Thymus (tissue), 11 donors: ENCODE measurements around the gene ADD1. TPM values are rescaled to one million over a fixed set of nuclear protein-coding genes. Genes with fewer than 3 reads are reported as not detected.
"Not testable (repeated sequence)": the region's sequence is repeated elsewhere in the genome, so short reads cannot be mapped to it uniquely, and the experiment has no call there.

ENCODE experiments used
- DNase-seq, 9 donors: peaks; one replicate each; pipeline ENCODE4 v3.0.0-alpha.2; 2013; ENCODE audit warnings: low spot score in 9 of 9, low read depth in 6 of 9, missing footprints in 1 of 9
- H3K27ac ChIP-seq, 2 donors: one replicate each; pipeline ENCODE4 v1.5.1; 2013; ENCODE audit warnings: control low read depth in 1 of 2, low read depth in 1 of 2, low read length in 1 of 2, mild to moderate bottlenecking in 1 of 2, moderate library complexity in 1 of 2
- H3K27me3 ChIP-seq, 2 donors: one replicate each; pipeline ENCODE4 v1.5.1; 2013; ENCODE audit warnings: low read length in 1 of 2; ENCODE audit not compliant: control insufficient read depth in 2 of 2, insufficient read depth in 1 of 2
- H3K36me3 ChIP-seq, 2 donors: one replicate each; pipeline ENCODE4 v1.5.1; 2013; ENCODE audit warnings: low read length in 1 of 2, mild to moderate bottlenecking in 1 of 2, moderate library complexity in 1 of 2; ENCODE audit not compliant: control insufficient read depth in 2 of 2, insufficient read depth in 2 of 2
- H3K4me1 ChIP-seq, 2 donors: one replicate each; pipeline ENCODE4 v1.5.1; 2013; ENCODE audit warnings: low read length in 2 of 2; ENCODE audit not compliant: control insufficient read depth in 2 of 2, insufficient read depth in 2 of 2
- H3K4me3 ChIP-seq, 2 donors: one replicate each; pipeline ENCODE4 v1.5.1; 2013; ENCODE audit warnings: low read length in 2 of 2, control low read depth in 1 of 2, mild to moderate bottlenecking in 1 of 2
- H3K9me3 ChIP-seq, 2 donors: one replicate each; pipeline ENCODE4 v1.5.1; 2013; ENCODE audit warnings: low read length in 1 of 2, mild to moderate bottlenecking in 1 of 2; ENCODE audit not compliant: control insufficient read depth in 2 of 2, insufficient read depth in 1 of 2
- WGBS: extraction: QIAGEN DNeasy Blood & Tissue Kit; methylation state at CpG from one replicate; pipeline ENCODE4 v1.1.7; 2013; 5-methylcytosine and 5-hydroxymethylcytosine counted together
- polyA plus RNA-seq: library from polyadenylated mRNA; stranded (reverse); fragments of 200-250 nt; gene quantifications from one replicate; pipeline ENCODE4 v1.2.3, GENCODE V29; 2013
- total RNA-seq: library from RNA; stranded (reverse); fragments of 120-200 nt; gene quantifications from one replicate; pipeline ENCODE4 v1.2.4, GENCODE V29; 2013
- donor health status: healthy.

ADD1 gene
- total and polyA plus RNA-seq, 2 donors, result 103 to 247 TPM

DNA sequence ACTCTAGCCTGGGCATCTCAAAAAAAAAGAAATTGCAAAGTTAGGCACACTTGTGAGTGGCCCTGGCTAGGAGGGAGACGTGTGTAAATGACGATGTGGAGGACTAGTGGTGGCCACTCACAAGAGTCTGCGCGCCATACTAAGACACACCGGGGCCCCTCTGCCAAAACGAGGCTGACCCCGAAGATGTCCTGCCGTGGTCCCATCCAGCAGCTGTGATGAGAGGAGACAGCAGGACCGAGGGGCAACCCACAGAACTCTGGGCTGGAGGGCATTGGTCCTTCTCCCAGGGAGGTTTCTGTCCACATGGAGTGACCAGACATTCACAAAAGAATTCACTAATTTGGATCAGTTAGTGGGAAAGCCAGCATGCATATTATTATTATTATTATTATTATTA, 72.1 kb downstream of the ADD1 start:
- no peak overlapping the region for H3K27ac ChIP-seq
- H3K27me3 ChIP-seq, result no peaks in the 10 kb centered on the region
- H3K4me3 ChIP-seq, result no peak overlapping the region
- peaks cover 38 to 57% of the 10 kb centered on the region in 2 donors for H3K36me3 ChIP-seq
- WGBS, result 93% methylated on average over 9 of the region's 9 CpGs
- H3K9me3 ChIP-seq, result no peaks in the 10 kb centered on the region
- no peak for DNase-seq
- no peaks in the 10 kb centered on the region for H3K4me1 ChIP-seq

- H3K36me3 ChIP-seq, result peaks cover 32 to 50% of the 10 kb centered on the region in 2 donors
- not testable (repeated sequence) for H3K27ac ChIP-seq, H3K4me3 ChIP-seq, H3K4me1 ChIP-seq, H3K9me3 ChIP-seq, DNase-seq, H3K27me3 ChIP-seq
- over 99% methylated on average over 2 of the region's 2 CpGs for WGBS
These were observed 73.1 kb downstream of the ADD1 start for GRCh38 chr4:2916696-2917095.

DNA sequence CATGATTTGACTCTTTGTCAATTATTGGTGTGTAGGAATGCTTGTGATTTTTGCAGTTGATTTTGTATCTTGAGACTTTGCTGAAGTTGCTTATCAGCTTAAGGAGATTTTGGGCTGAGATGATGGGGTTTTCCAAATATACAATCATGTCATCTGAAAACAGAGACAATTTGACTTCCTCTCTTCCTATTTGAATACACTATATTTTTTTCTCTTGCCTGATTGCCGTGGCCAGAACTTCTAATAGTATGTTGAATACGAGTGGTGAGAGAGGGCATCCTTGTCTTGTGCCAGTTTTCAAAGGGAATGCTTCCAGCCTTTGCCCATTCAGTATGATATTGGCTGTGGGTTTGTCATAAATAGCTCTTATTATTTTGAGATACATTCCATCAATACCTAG, 74.7 kb downstream of the ADD1 start:
- H3K4me3 ChIP-seq, H3K4me1 ChIP-seq, H3K9me3 ChIP-seq, H3K27me3 ChIP-seq, H3K27ac ChIP-seq, DNase-seq: not testable (repeated sequence)
- WGBS, result 98% methylated on average over 2 of the region's 2 CpGs
- H3K36me3 ChIP-seq, result peaks cover 33 to 44% of the 10 kb centered on the region in 2 donors

GRCh38 chr4:2918714-2919113, 75.1 kb downstream of the ADD1 start:
- 98% methylated on average over 8 of the region's 8 CpGs for WGBS
- not testable (repeated sequence) for H3K9me3 ChIP-seq, H3K4me1 ChIP-seq, H3K27me3 ChIP-seq, H3K4me3 ChIP-seq, DNase-seq, H3K27ac ChIP-seq
- peaks cover 35 to 44% of the 10 kb centered on the region in 2 donors for H3K36me3 ChIP-seq

- H3K27me3 ChIP-seq, result not testable (repeated sequence)
These were observed 78.9 kb downstream of the ADD1 start for GRCh38 chr4:2922453-2923101.

GRCh38 chr4:2923141-2923551, 79.5 kb downstream of the ADD1 start:
- no peak overlapping the region for H3K27ac ChIP-seq
- 96% methylated on average over 10 of the region's 10 CpGs for WGBS
- H3K9me3 ChIP-seq, result no peaks in the 10 kb centered on the region
- no peaks in the 10 kb centered on the region for H3K4me1 ChIP-seq
- DNase-seq, result no peak
- no peaks in the 10 kb centered on the region for H3K27me3 ChIP-seq
- no peak overlapping the region for H3K4me3 ChIP-seq
- peaks cover 56 to 59% of the 10 kb centered on the region in 2 donors for H3K36me3 ChIP-seq

More at GRCh38 chr4:2922453-2923101, 78.9 kb downstream of the ADD1 start:
- peaks cover 50 to 53% of the 10 kb centered on the region in 2 donors for H3K36me3 ChIP-seq
- H3K27ac ChIP-seq, H3K9me3 ChIP-seq, H3K4me3 ChIP-seq, DNase-seq, H3K4me1 ChIP-seq: not testable (repeated sequence)
- 66% methylated on average over 7 of the region's 7 CpGs for WGBS

- Histone ChIP-seq H3K4me3 (no peak overlapping the region), H3K36me3 (peaks cover 62 to 63% of the 10 kb centered on the region in 2 donors), H3K27ac (no peak overlapping the region), H3K4me1 (no peaks in the 10 kb centered on the region), H3K27me3 (no peaks in the 10 kb centered on the region), H3K9me3 (no peaks in the 10 kb centered on the region)
- 92% methylated on average over 16 of the region's 16 CpGs for WGBS
- no peak for DNase-seq
These were observed 80.1 kb downstream of the ADD1 start for GRCh38 chr4:2923668-2924173.

GRCh38 chr4:2924286-2924685, 80.6 kb downstream of the ADD1 start:
- H3K9me3 ChIP-seq, result no peaks in the 10 kb centered on the region
- no peaks in the 10 kb centered on the region for H3K27me3 ChIP-seq
- H3K36me3 ChIP-seq, result peaks cover 67 to 68% of the 10 kb centered on the region in 2 donors
- H3K4me3 ChIP-seq, result no peak overlapping the region
- DNase-seq, result no peak
- no peak overlapping the region for H3K27ac ChIP-seq
- WGBS, result 97% methylated on average over 8 of the region's 8 CpGs
- H3K4me1 ChIP-seq, result no peaks in the 10 kb centered on the region

- WGBS, result 96% methylated on average over 7 of the region's 7 CpGs
- no peak overlapping the region for H3K4me3 ChIP-seq
- no peak for DNase-seq
- no peak overlapping the region for H3K27ac ChIP-seq
- no peaks in the 10 kb centered on the region for H3K9me3 ChIP-seq
- H3K36me3 ChIP-seq, result peaks cover 72% of the 10 kb centered on the region in 2 donors
- H3K27me3 ChIP-seq, result no peaks in the 10 kb centered on the region
- no peaks in the 10 kb centered on the region for H3K4me1 ChIP-seq
These were observed 81.2 kb downstream of the ADD1 start for GRCh38 chr4:2924765-2925301.
